Right ventricle myocardium superior (tissue), 1 donor: ENCODE measurements around the gene AKR1A1. TPM values are rescaled to one million over a fixed set of nuclear protein-coding genes. Genes with fewer than 3 reads are reported as not detected.
A peak's percentile ranks its signal among the peaks of the same experiment; 100 is the strongest.

Experiments used
- ATAC-seq: fragments of 200-7000 bp; cut with Tn5 transposase; one replicate; pipeline ENCODE4 v1.9.1; 2020; ENCODE audit warnings: mild to moderate bottlenecking; ENCODE audit not compliant: poor library complexity
- DNase-seq: peaks from one replicate; pipeline ENCODE4 v3.0.0-alpha.2; 2020
- intact Hi-C: fragments of 100-400 bp; cut with DNase I; formaldehyde crosslinking; loops from one replicate; pipeline ENCODE4 v1.11.2; 2022
- total RNA-seq: library from RNA; stranded (reverse); fragmentation: NEBNext Ultra II Directional; extraction: Animal tissue kit (Norgen Biotek cat#: 25700); gene quantifications from one replicate; pipeline ENCODE4 v1.2.1, GENCODE V29; 2021
- donor health status: DM: no; HTN: yes; CAD: no; lungs with severe emphysema.

The AKR1A1 gene
- total RNA-seq, 1 donor from 2014 or later = 43.3 TPM

- DNase-seq = no peak
- ATAC-seq = no peak
- intact Hi-C loops = no loop called here
Observed at GRCh38 chr1:45554198-45554597, 3.6 kb downstream of the AKR1A1 start.

GRCh38 chr1:45557422-45557944 lies 6.9 kb downstream of the AKR1A1 start:
- intact Hi-C loops = no loop called here
- ATAC-seq (no peak), DNase-seq (no peak)

- DNase-seq = no peak
- intact Hi-C loops = no loop called here
- ATAC-seq = no peak
Observed at GRCh38 chr1:45563843-45564242, 13.2 kb downstream of the AKR1A1 start.

GRCh38 chr1:45566722-45567121 lies 16.1 kb downstream of the AKR1A1 start:
- ATAC-seq (peak; percentile 74), DNase-seq (peak; percentile 78)
- intact Hi-C loops = loop anchor here (5.0 kb wide), 1 partner anchor 54 kb away; no protein-coding TSS in a partner anchor

GRCh38 chr1:45567911-45568310 lies 17.3 kb downstream of the AKR1A1 start:
- intact Hi-C loops = loop anchor here (5.0 kb wide), 1 partner anchor 56 kb away; no protein-coding TSS in a partner anchor
- no peak for DNase-seq
- no peak for ATAC-seq

GRCh38 chr1:45568421-45568820 lies 17.8 kb downstream of the AKR1A1 start:
- intact Hi-C loops = loop anchor here (5.0 kb wide), 1 partner anchor 56 kb away; no protein-coding TSS in a partner anchor
- DNase-seq (no peak), ATAC-seq (no peak)

- ATAC-seq (no peak), DNase-seq (no peak)
- intact Hi-C loops = loop anchor here (5.0 kb wide), 1 partner anchor 57 kb away; no protein-coding TSS in a partner anchor
Observed at GRCh38 chr1:45569571-45569961, 18.9 kb downstream of the AKR1A1 start.

GRCh38 chr1:45569962-45570581 lies 19.4 kb downstream of the AKR1A1 start:
- peak; percentile 90 for ATAC-seq
- DNase-seq = peak; percentile 62
- intact Hi-C loops = loop anchor here (5.0 kb wide), 2 partner anchors 58 to 208 kb away; no protein-coding TSS in a partner anchor

GRCh38 chr1:45570631-45571030 lies 20.0 kb downstream of the AKR1A1 start:
- ATAC-seq (no peak), DNase-seq (no peak)
- intact Hi-C loops = loop anchor here (5.0 kb wide), 1 partner anchor 208 kb away; no protein-coding TSS in a partner anchor

GRCh38 chr1:45573231-45573804 lies 22.7 kb downstream of the AKR1A1 start:
- intact Hi-C loops = loop anchor here (5.0 kb wide), 1 partner anchor 211 kb away; no protein-coding TSS in a partner anchor
- no peak for DNase-seq
- ATAC-seq = no peak

GRCh38 chr1:45574105-45574626 lies 23.5 kb downstream of the AKR1A1 start:
- intact Hi-C loops = loop anchor here (5.0 kb wide), 1 partner anchor 212 kb away; no protein-coding TSS in a partner anchor
- ATAC-seq (no peak), DNase-seq (no peak)

- intact Hi-C loops = no loop called here
- ATAC-seq (peak; percentile 93), DNase-seq (peak; percentile 96)
Observed at GRCh38 chr1:45583264-45583665, 32.6 kb downstream of the AKR1A1 start.

GRCh38 chr1:45583666-45584350 lies 33.2 kb downstream of the AKR1A1 start, which contains the start of gene NASP:
NASP (plus strand) TSS chr1:45584041; CDS start chr1:45584147, 106 bp downstream.
- ATAC-seq (peak; percentile 93), DNase-seq (peak; percentile 95)
- intact Hi-C loops = no loop called here

GRCh38 chr1:45584351-45585109 lies 33.9 kb downstream of the AKR1A1 start:
- peak; percentile 86 for ATAC-seq
- intact Hi-C loops = loop anchor here (5.0 kb wide), 1 partner anchor 103 kb away; the partner anchor contains the start of genes GPBP1L1 and TMEM69
- DNase-seq = peak; percentile 92

GRCh38 chr1:45585110-45585426 lies 34.4 kb downstream of the AKR1A1 start:
- DNase-seq = no peak
- intact Hi-C loops = loop anchor here (5.0 kb wide), 1 partner anchor 102 kb away; the partner anchor contains the start of genes GPBP1L1 and TMEM69
- no peak for ATAC-seq

- intact Hi-C loops = loop anchor here (5.0 kb wide), 1 partner anchor 102 kb away; the partner anchor contains the start of genes GPBP1L1 and TMEM69
Observed at GRCh38 chr1:45585496-45586075, 35.0 kb downstream of the AKR1A1 start.

GRCh38 chr1:45586769-45587168 lies 36.1 kb downstream of the AKR1A1 start:
- ATAC-seq (no peak), DNase-seq (no peak)
- intact Hi-C loops = loop anchor here (5.0 kb wide), 1 partner anchor 101 kb away; the partner anchor contains the start of genes GPBP1L1 and TMEM69

More at GRCh38 chr1:45585496-45586075, 35.0 kb downstream of the AKR1A1 start:
- no peak for ATAC-seq
- no peak for DNase-seq
